Liver (tissue), 9 donors: ENCODE measurements around the gene TMEM218. TPM values are rescaled to one million over a fixed set of nuclear protein-coding genes. Genes with fewer than 3 reads are reported as not detected.

Source experiments
- DNase-seq: peaks from one replicate; pipeline ENCODE4 v3.0.0-alpha.2; 2017; ENCODE audit warnings: low spot score
- H3K27ac ChIP-seq, 2 donors: one replicate each; pipeline ENCODE4 v1.7.0; 2013; ENCODE audit warnings: inconsistent platforms in 2 of 2, low read length in 2 of 2, control low read depth in 1 of 2, low read depth in 1 of 2, mild to moderate bottlenecking in 1 of 2
- H3K27me3 ChIP-seq, 4 donors: one replicate each; pipeline versions ENCODE4 v1.6.1 to v1.7.0; 2013; ENCODE audit warnings: low read length in 3 of 4, inconsistent platforms in 1 of 4, mild to moderate bottlenecking in 1 of 4, moderate library complexity in 1 of 4; ENCODE audit not compliant: control insufficient read depth in 4 of 4, insufficient read depth in 4 of 4
- H3K36me3 ChIP-seq, 4 donors: one replicate each; pipeline versions ENCODE4 v1.6.1 to v1.7.0; 2013; ENCODE audit warnings: low read length in 3 of 4, mild to moderate bottlenecking in 3 of 4, low read depth in 1 of 4, moderate library complexity in 1 of 4; ENCODE audit not compliant: control insufficient read depth in 4 of 4, insufficient read depth in 3 of 4
- H3K4me1 ChIP-seq, 4 donors: one replicate each; pipeline versions ENCODE4 v1.6.1 to v1.7.0; 2013; ENCODE audit warnings: low read length in 3 of 4, mild to moderate bottlenecking in 3 of 4, moderate library complexity in 1 of 4; ENCODE audit not compliant: control insufficient read depth in 4 of 4, insufficient read depth in 4 of 4
- H3K4me3 ChIP-seq, 3 donors: one replicate each; pipeline versions ENCODE4 v1.6.1 to v1.7.0; 2013; ENCODE audit warnings: low read length in 3 of 3, control low read depth in 1 of 3, low read depth in 1 of 3, mild to moderate bottlenecking in 1 of 3
- H3K9ac ChIP-seq, 2 donors: one replicate each; pipeline ENCODE4 v1.7.0; 2013; ENCODE audit warnings: low read length in 2 of 2, mild to moderate bottlenecking in 2 of 2, moderate library complexity in 2 of 2, control low read depth in 1 of 2, low read depth in 1 of 2
- H3K9me3 ChIP-seq, 4 donors: one replicate each; pipeline versions ENCODE4 v1.6.1 to v1.7.0; 2013; ENCODE audit warnings: low read length in 3 of 4; ENCODE audit not compliant: control insufficient read depth in 4 of 4
- ATF3 ChIP-seq: IDR thresholded peaks from 2 replicates; pipeline ENCODE4 v1.6.1; 2016; ENCODE audit warnings: antibody characterized with exemption
- CTCF ChIP-seq: fragments of 150-350 bp; IDR thresholded peaks from 2 replicates; pipeline ENCODE4 v1.5.1; 2017; ENCODE audit warnings: improper control_type of control experiment, low read depth, low read length; ENCODE audit not compliant: missing input control
- EGR1 ChIP-seq, 2 donors: IDR thresholded peaks; 2 replicates each; pipeline ENCODE4 v1.6.1; 2016 to 2018; ENCODE audit warnings: antibody characterized with exemption in 2 of 2, low read depth in 2 of 2
- FOXA1 ChIP-seq: IDR thresholded peaks from 2 replicates; pipeline ENCODE4 v1.6.1; 2016; ENCODE audit warnings: antibody characterized with exemption
- FOXA2 ChIP-seq: IDR thresholded peaks from 2 replicates; pipeline ENCODE4 v1.6.1; 2016; ENCODE audit warnings: antibody characterized with exemption
- GABPA ChIP-seq, 2 donors: IDR thresholded peaks in 1 of 2; conservative IDR thresholded peaks in 1 of 2; 2 replicates each; pipeline ENCODE4 v1.6.1; 2016; ENCODE audit warnings: antibody characterized with exemption in 2 of 2, mild to moderate bottlenecking in 1 of 2, moderate library complexity in 1 of 2
- HNF4A ChIP-seq, 2 donors: conservative IDR thresholded peaks; 2 replicates each; pipeline ENCODE4 v1.6.1; 2016; ENCODE audit warnings: antibody characterized with exemption in 2 of 2, mild to moderate bottlenecking in 2 of 2
- HNF4G ChIP-seq: IDR thresholded peaks from 2 replicates; pipeline ENCODE4 v1.6.1; 2016; ENCODE audit warnings: antibody characterized with exemption
- JUND ChIP-seq, 2 donors: IDR thresholded peaks; 2 replicates each; pipeline ENCODE4 v1.6.1; 2016; ENCODE audit warnings: antibody characterized with exemption in 2 of 2
- MAX ChIP-seq: IDR thresholded peaks from 2 replicates; pipeline ENCODE4 v1.6.1; 2016; ENCODE audit warnings: antibody characterized with exemption
- RAD21 ChIP-seq, 2 donors: IDR thresholded peaks; 2 replicates each; pipeline ENCODE4 v1.6.1; 2016; ENCODE audit warnings: antibody characterized with exemption in 2 of 2, mild to moderate bottlenecking in 2 of 2
- RXRA ChIP-seq, 2 donors: IDR thresholded peaks; 2 replicates each; pipeline ENCODE4 v1.6.1; 2017 to 2018; ENCODE audit warnings: antibody characterized with exemption in 2 of 2, mild to moderate bottlenecking in 1 of 2
- SP1 ChIP-seq: IDR thresholded peaks from 2 replicates; pipeline ENCODE4 v1.6.1; 2018; ENCODE audit warnings: antibody characterized with exemption, mild to moderate bottlenecking
- ZBTB33 ChIP-seq: IDR thresholded peaks from 2 replicates; pipeline ENCODE4 v1.6.1; 2016; ENCODE audit warnings: antibody characterized with exemption
- WGBS: extraction: QIAGEN DNeasy Blood & Tissue Kit; methylation state at CpG from one replicate; pipeline ENCODE4 v1.1.7; 2013; 5-methylcytosine and 5-hydroxymethylcytosine counted together
- polyA plus RNA-seq, 2 donors: library from polyadenylated mRNA; stranded (reverse) in 1 of 2; unstranded in 1 of 2; fragments of 200-250 nt in 1 of 2; fragments of >200 nt in 1 of 2; fragmentation: Nextera tagmentation in 1 of 2; extraction: Ambion mirVana in 1 of 2; gene quantifications; one replicate each; pipeline versions ENCODE4 v1.2.1 to v1.2.3, GENCODE V29; 2013 to 2015
- total RNA-seq, 2 donors: library from RNA; depleted of rRNA; stranded (reverse); fragments of >200 nt; gene quantifications; one replicate each; pipeline ENCODE4 v1.2.3, GENCODE V29; 2014
- donor health status: healthy.
- donor health status: healthy.
- donor health status: healthy.
- donor health status: healthy.
- donor health status: healthy.

Gene TMEM218
- total and polyA plus RNA-seq, 4 donors = 11.1 to 16.4 (median 14.1) TPM

GRCh38 chr11:125148011-125148410 is 36.6 kb upstream of the TMEM218 start:
- Histone ChIP-seq H3K4me1 (no peaks in the 10 kb centered on the region), H3K36me3 (no peaks in the 10 kb centered on the region), H3K27ac (no peak overlapping the region), H3K9me3 (no peaks in the 10 kb centered on the region), H3K9ac (no peak overlapping the region), H3K27me3 (no peaks in the 10 kb centered on the region), H3K4me3 (no peak overlapping the region)
- TF ChIP-seq CTCF (no peak), HNF4G (no peak), GABPA (IDR thresholded peaks at IDR 0.05 in 1 of 2, conservative IDR thresholded peaks at IDR 0.05 in 1 of 2) (no peak), HNF4A (conservative IDR thresholded peaks at IDR 0.05) (no peak), EGR1 (IDR thresholded peaks at IDR 0.05; ENCODE audit: low read depth in 2 of 2) (no peak), FOXA2 (no peak), ATF3 (no peak), FOXA1 (no peak), MAX (no peak)
- no peak for DNase-seq

- Histone ChIP-seq H3K9ac (no peak overlapping the region), H3K27ac (no peak overlapping the region), H3K4me1 (no peaks in the 10 kb centered on the region), H3K9me3 (no peaks in the 10 kb centered on the region), H3K27me3 (no peaks in the 10 kb centered on the region), H3K36me3 (no peaks in the 10 kb centered on the region), H3K4me3 (no peak overlapping the region)
- 83% methylated on average over 6 of the region's 6 CpGs for WGBS
- TF ChIP-seq CTCF = no peak
- no peak for TF ChIP-seq RAD21 (IDR thresholded peaks at IDR 0.05)
- no peak for TF ChIP-seq RXRA (IDR thresholded peaks at IDR 0.05)
- TF ChIP-seq HNF4G = no peak
- no peak for TF ChIP-seq GABPA (IDR thresholded peaks at IDR 0.05 in 1 of 2, conservative IDR thresholded peaks at IDR 0.05 in 1 of 2)
- no peak for TF ChIP-seq ZBTB33
- TF ChIP-seq HNF4A (conservative IDR thresholded peaks at IDR 0.05) = no peak
- no peak for TF ChIP-seq SP1
- TF ChIP-seq ATF3 = no peak
- TF ChIP-seq FOXA1 = no peak
- no peak for TF ChIP-seq JUND (IDR thresholded peaks at IDR 0.05)
- TF ChIP-seq MAX = no peak
- no peak for DNase-seq
Measured at GRCh38 chr11:125147280-125147679, 35.9 kb upstream of the TMEM218 start.
